ENCODE results near the gene TBC1D3C.
"Not testable (repeated sequence)": the region's sequence is repeated elsewhere in the genome, so short reads cannot be mapped to it uniquely, and the experiment has no call there.

The TBC1D3C gene

GRCh38 chr17:38068534-38068933 is at the start of gene TBC1D3C:
TSS of gene TBC1D3C (minus strand) at chr17:38068634. CDS start at chr17:38067066, 1,568 bp downstream.
- DNase-seq (ENCODE audit: low read depth), result not testable (repeated sequence)

GRCh38 chr17:38099262-38099661 is 30.8 kb upstream of the TBC1D3C start:
- not testable (repeated sequence) for DNase-seq (ENCODE audit: low read depth)

- DNase-seq (ENCODE audit: low read depth), result not testable (repeated sequence)
Observed at GRCh38 chr17:38094059-38094694, 25.7 kb upstream of the TBC1D3C start.

GRCh38 chr17:38088120-38088519 is 19.7 kb upstream of the TBC1D3C start:
- not testable (repeated sequence) for DNase-seq (ENCODE audit: low read depth)

GRCh38 chr17:38087344-38087743 is 18.9 kb upstream of the TBC1D3C start:
- DNase-seq (ENCODE audit: low read depth), result not testable (repeated sequence)

Measured in activated T-helper 1 cell treated with Interleukin-2 at 50 U/mL for 16 hours (primary cell).